Endothelial cell of umbilical vein (primary cell): ENCODE results near the gene AACS. TPM values are rescaled to one million over a fixed set of nuclear protein-coding genes. Genes with fewer than 3 reads are reported as not detected.

Experiments
- BruUV-seq: library from RNA; stranded (reverse); fragments of 400-500 nt; replicated peaks from 2 replicates; lab custom pipeline; 2021; lab: Mats Ljungman, UMichigan
- CTCF ChIA-PET: fragments of 300-600, 350-600 bp; sonication (Branson Sonifier 250); formaldehyde crosslinking; loops from one replicate; lab custom pipeline; 2021; ENCODE audit warnings: antibody characterized with exemption, inconsistent platforms; lab: Charles Lee
- POLR2A ChIA-PET: fragments of 300-600, 350-600 bp; sonication (Branson Sonifier 250); formaldehyde crosslinking; loops from one replicate; lab custom pipeline; 2021; ENCODE audit warnings: antibody characterized with exemption, inconsistent platforms; lab: Charles Lee
- DNase-seq: peaks from one replicate; pipeline ENCODE4 v3.0.0-alpha.2; 2011; ENCODE audit warnings: low read depth, low spot score
- FAIRE-seq: peaks from 2 replicates; lab custom pipeline; 2011; peaks lifted over from hg19 to GRCh38; lab: Jason Lieb, UNC
- H2AFZ ChIP-seq: 2 replicates; pipeline ENCODE4 v1.6.0; 2012; ENCODE audit warnings: low read depth, low read length, control low read depth, inconsistent platforms
- H3K27ac ChIP-seq: 2 replicates; pipeline ENCODE4 v1.5.1; 2011; ENCODE audit warnings: low read depth, mild to moderate bottlenecking, control low read depth, low read length, moderate library complexity; ENCODE audit not compliant: insufficient read depth
- H3K27me3 ChIP-seq, 2 experiments: 2 replicates each; pipeline versions ENCODE4 v1.6.0 to v1.6.1; 2011; ENCODE audit warnings: low read length in 2 of 2, mixed read lengths in 1 of 2; ENCODE audit not compliant: control insufficient read depth in 2 of 2, insufficient read depth in 2 of 2
- H3K36me3 ChIP-seq, 2 experiments: 2 replicates in 1 of 2; 3 replicates in 1 of 2; pipeline ENCODE4 v1.5.1; 2011; ENCODE audit warnings: low read length in 2 of 2, mild to moderate bottlenecking in 1 of 2, moderate library complexity in 1 of 2; ENCODE audit not compliant: control insufficient read depth in 2 of 2, insufficient read depth in 2 of 2; ENCODE audit errors: extremely low read depth in 1 of 2
- H3K4me1 ChIP-seq: 3 replicates; pipeline ENCODE4 v1.5.1; 2011; ENCODE audit warnings: mild to moderate bottlenecking, low read length; ENCODE audit not compliant: control insufficient read depth, insufficient read depth; ENCODE audit errors: extremely low read depth
- H3K4me2 ChIP-seq: 2 replicates; pipeline ENCODE4 v1.6.1; 2011; ENCODE audit warnings: low read length, control low read depth, mixed read lengths; ENCODE audit not compliant: insufficient read depth
- H3K4me3 ChIP-seq, 3 experiments: fragments of 200-600 bp in 1 of 3; sonication (generic), shearing (Covaris generic) in 1 of 3; replicated peaks in 1 of 3; 2 replicates each; pipeline ENCODE4 v1.5.1; 2011 to 2016; ENCODE audit warnings: control low read depth in 3 of 3, low read length in 3 of 3, mild to moderate bottlenecking in 2 of 3, inconsistent platforms in 1 of 3, low read depth in 1 of 3, moderate library complexity in 1 of 3; ENCODE audit not compliant: insufficient read depth in 1 of 3
- H3K79me2 ChIP-seq: 2 replicates; pipeline ENCODE4 v1.6.0; 2012; ENCODE audit warnings: low read length, inconsistent platforms; ENCODE audit not compliant: control insufficient read depth, insufficient read depth
- H3K9ac ChIP-seq: replicated peaks from 2 replicates; pipeline ENCODE3; 2011; ENCODE audit warnings: low read length, control low read depth; ENCODE audit not compliant: insufficient read depth; ENCODE audit errors: extremely low read depth
- H3K9me1 ChIP-seq: replicated peaks from 3 replicates; pipeline ENCODE4 v1.6.0; 2011; ENCODE audit warnings: mild to moderate bottlenecking, low read length; ENCODE audit not compliant: control insufficient read depth, insufficient read depth; ENCODE audit errors: extremely low read depth
- H3K9me3 ChIP-seq: replicated peaks from 2 replicates; pipeline ENCODE4 v1.5.1; 2012; ENCODE audit warnings: low read length, inconsistent platforms; ENCODE audit not compliant: control insufficient read depth, insufficient read depth
- H4K20me1 ChIP-seq: replicated peaks from 2 replicates; pipeline ENCODE3; 2011; ENCODE audit warnings: mild to moderate bottlenecking, low read length; ENCODE audit not compliant: control insufficient read depth, insufficient read depth; ENCODE audit errors: extremely low read depth
- EZH2 ChIP-seq: IDR thresholded peaks from 2 replicates; pipeline ENCODE4 v1.6.1; 2012; ENCODE audit warnings: borderline replicate concordance, low read depth, mild to moderate bottlenecking, moderate library complexity, low read length, inconsistent platforms; ENCODE audit not compliant: severe bottlenecking
- JUN ChIP-seq: IDR thresholded peaks from 2 replicates; pipeline ENCODE4 v1.6.1; 2011; ENCODE audit warnings: borderline replicate concordance, low read depth; ENCODE audit not compliant: insufficient read length, insufficient read depth
- POLR2A ChIP-seq: IDR thresholded peaks from 2 replicates; pipeline ENCODE4 v1.6.1; 2012; ENCODE audit warnings: low read depth, mild to moderate bottlenecking, control low read depth, low read length
- POLR2AphosphoS5 ChIP-seq: IDR thresholded peaks from 2 replicates; pipeline ENCODE4 v1.6.1; 2012; ENCODE audit warnings: low read depth, mild to moderate bottlenecking, control low read depth, low read length, moderate library complexity; ENCODE audit not compliant: insufficient read depth
- dilution Hi-C: fragments of 300-500 bp; cut with MboI; formaldehyde crosslinking; loops from one replicate; pipeline ENCODE4 v1.15.0; 2019; ENCODE audit warnings: low sequenced_read_pairs; ENCODE audit not compliant: extremely low pct_ligation_motif_present
- intact Hi-C: fragments of 100-400 bp; cut with micrococcal nuclease; formaldehyde crosslinking; loops from one replicate; pipeline ENCODE4 v1.10.0; 2022
- polyA plus RNA-seq, 4 experiments: library from polyadenylated mRNA; depleted of rRNA in 3 of 4; stranded (reverse) in 3 of 4; unstranded in 1 of 4; fragments of >200 nt; gene quantifications; 2 replicates each; pipeline versions ENCODE4 v1.2.1 to v1.2.3, GENCODE V29; 2011 to 2012; ENCODE audit warnings: missing spikeins in 1 of 4
- total RNA-seq: library from RNA; stranded (reverse); gene quantifications from 2 replicates; pipeline ENCODE4 v1.2.3, GENCODE V29; 2021
- TF ChIP-seq, protein P1 (sequence below): IDR thresholded peaks from 2 replicates; pipeline ENCODE4 v1.6.1; 2011; ENCODE audit not compliant: insufficient read depth, insufficient read length
- TF ChIP-seq, protein P2 (sequence below), 2 donors: IDR thresholded peaks; 1 replicate in 1 of 2; 2 replicates in 1 of 2; pipeline ENCODE4 v1.5.1; 2011; ENCODE audit warnings: low read length in 2 of 2, mild to moderate bottlenecking in 2 of 2, moderate library complexity in 2 of 2, control low read depth in 1 of 2, inconsistent platforms in 1 of 2, low read depth in 1 of 2; ENCODE audit not compliant: insufficient read depth in 1 of 2; ENCODE audit errors: extremely low read depth in 1 of 2

Gene AACS
- total and polyA plus RNA-seq, 2 donors (not counting 3 experiments of a cell fraction or from before 2014, with no cell fraction given): 34.7 to 40.3 TPM

DNA sequence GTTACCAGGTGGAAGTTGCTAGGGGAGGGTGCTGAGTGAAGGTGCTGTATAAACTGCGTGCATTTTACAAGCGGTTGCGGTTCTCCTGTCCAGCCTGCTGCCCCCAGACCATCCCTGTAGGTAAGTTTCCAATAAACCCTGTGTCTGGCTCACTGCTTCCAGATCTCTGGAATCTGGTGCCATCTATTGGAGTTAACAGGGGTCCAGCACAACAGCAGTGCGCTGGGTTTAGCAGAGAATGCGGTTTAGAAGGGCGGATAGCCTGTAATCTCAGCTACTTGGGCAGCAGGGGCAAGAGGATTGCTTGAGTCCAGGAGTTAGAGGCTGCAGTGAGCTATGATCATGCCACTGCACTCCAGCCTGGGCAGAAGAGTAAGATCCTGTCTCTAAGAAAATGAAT, 4.9 kb downstream of the AACS start:
- peaks cover 7% of the 10 kb centered on the region for H3K79me2 ChIP-seq
- H3K4me2 ChIP-seq: no peak overlapping the region
- DNase-seq: no peak
- BruUV-seq: no TSS peak
- FAIRE-seq: no peak
- no peaks in the 10 kb centered on the region for H3K9me1 ChIP-seq
- H3K27me3 ChIP-seq: no peaks in the 10 kb centered on the region
- TF ChIP-seq POLR2A (no peak), POLR2AphosphoS5 (no peak), JUN (no peak)
- no peaks in the 10 kb centered on the region for H3K9me3 ChIP-seq
- no peak overlapping the region for H3K27ac ChIP-seq
- ChIA-PET POLR2A (interaction anchor here (0.5 kb wide), 1 partner anchor 28 kb away, joined by 3 read pairs; no protein-coding TSS in a partner anchor), CTCF (interaction anchor here (2.0 kb wide), 1 partner anchor 21 kb away, joined by 5 read pairs; no protein-coding TSS in a partner anchor)
- no peak overlapping the region for H2AFZ ChIP-seq
- peaks cover 8% of the 10 kb centered on the region for H3K4me1 ChIP-seq
- dilution Hi-C loops (no loop called here), intact Hi-C loops (no loop called here)
- no peak overlapping the region for H3K9ac ChIP-seq
- peaks cover 0 to 3% of the 10 kb centered on the region in 2 experiments for H3K36me3 ChIP-seq
- no peaks in the 10 kb centered on the region for H4K20me1 ChIP-seq
- no peak overlapping the region for H3K4me3 ChIP-seq

DNA sequence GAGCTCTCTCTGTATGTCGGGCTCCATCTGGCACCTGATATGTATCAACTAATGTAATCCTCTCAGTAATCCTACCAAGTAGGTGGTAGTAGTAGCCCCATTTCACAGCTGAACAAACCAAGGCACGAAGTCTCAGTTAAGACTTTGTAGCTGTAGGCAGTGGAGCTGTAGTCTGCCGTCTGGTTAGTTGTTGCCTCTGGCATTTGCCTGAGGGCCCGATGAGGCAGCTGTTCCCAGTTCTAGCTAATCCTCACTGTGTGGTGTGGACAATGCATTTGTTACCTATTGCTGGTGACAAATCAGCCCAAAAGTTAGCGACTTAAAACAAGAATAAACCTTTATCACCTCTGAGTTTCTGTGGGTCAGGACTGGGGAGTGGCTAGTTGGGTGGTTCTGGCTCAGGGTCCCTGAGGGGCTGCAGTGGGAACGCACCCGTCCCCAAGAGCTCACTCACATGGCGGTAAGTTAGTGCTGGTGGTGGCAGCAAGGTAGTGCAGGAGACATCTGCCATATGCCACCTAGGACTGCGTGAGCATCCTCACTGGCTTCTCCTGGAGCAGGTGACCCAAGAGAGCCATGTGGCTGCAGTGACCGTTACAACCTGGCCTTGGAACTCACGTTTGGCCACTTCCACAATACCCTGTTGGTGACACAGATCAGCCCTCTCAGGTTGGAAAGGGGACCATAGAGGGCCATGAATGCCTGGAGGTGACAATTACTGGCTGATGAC, 5.6 kb downstream of the AACS start:
- Histone ChIP-seq H3K9ac (no peak overlapping the region), H3K9me1 (no peaks in the 10 kb centered on the region), H3K79me2 (peaks cover 4% of the 10 kb centered on the region), H2AFZ (no peak overlapping the region), H3K4me2 (no peak overlapping the region), H3K4me3 (no peak overlapping the region), H3K9me3 (no peaks in the 10 kb centered on the region), H4K20me1 (no peaks in the 10 kb centered on the region), H3K27ac (no peak overlapping the region), H3K27me3 (no peaks in the 10 kb centered on the region), H3K36me3 (peaks cover 0 to 4% of the 10 kb centered on the region in 2 experiments), H3K4me1 (peaks cover 5% of the 10 kb centered on the region)
- ChIA-PET CTCF (no interaction called here), POLR2A (interaction anchor here (0.5 kb wide), 1 partner anchor 29 kb away, joined by 3 read pairs; no protein-coding TSS in a partner anchor)
- intact Hi-C loops (no loop called here), dilution Hi-C loops (no loop called here)
- FAIRE-seq: no peak
- DNase-seq: no peak
- no TSS peak for BruUV-seq
- TF ChIP-seq POLR2A: no peak
- TF ChIP-seq, protein P1, sequence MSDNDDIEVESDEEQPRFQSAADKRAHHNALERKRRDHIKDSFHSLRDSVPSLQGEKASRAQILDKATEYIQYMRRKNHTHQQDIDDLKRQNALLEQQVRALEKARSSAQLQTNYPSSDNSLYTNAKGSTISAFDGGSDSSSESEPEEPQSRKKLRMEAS: no peak
- TF ChIP-seq EZH2: no peak
- TF ChIP-seq POLR2AphosphoS5: no peak
- TF ChIP-seq, protein P2, sequence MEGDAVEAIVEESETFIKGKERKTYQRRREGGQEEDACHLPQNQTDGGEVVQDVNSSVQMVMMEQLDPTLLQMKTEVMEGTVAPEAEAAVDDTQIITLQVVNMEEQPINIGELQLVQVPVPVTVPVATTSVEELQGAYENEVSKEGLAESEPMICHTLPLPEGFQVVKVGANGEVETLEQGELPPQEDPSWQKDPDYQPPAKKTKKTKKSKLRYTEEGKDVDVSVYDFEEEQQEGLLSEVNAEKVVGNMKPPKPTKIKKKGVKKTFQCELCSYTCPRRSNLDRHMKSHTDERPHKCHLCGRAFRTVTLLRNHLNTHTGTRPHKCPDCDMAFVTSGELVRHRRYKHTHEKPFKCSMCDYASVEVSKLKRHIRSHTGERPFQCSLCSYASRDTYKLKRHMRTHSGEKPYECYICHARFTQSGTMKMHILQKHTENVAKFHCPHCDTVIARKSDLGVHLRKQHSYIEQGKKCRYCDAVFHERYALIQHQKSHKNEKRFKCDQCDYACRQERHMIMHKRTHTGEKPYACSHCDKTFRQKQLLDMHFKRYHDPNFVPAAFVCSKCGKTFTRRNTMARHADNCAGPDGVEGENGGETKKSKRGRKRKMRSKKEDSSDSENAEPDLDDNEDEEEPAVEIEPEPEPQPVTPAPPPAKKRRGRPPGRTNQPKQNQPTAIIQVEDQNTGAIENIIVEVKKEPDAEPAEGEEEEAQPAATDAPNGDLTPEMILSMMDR (IDR thresholded peaks at IDR 0.05; ENCODE audit: extremely low read depth in 1 of 2, insufficient read depth in 1 of 2, low read depth in 1 of 2, low read length in 2 of 2): no peak
